ENCODE measurements around the gene PFKFB3. TPM values are rescaled to one million over a fixed set of nuclear protein-coding genes. Genes with fewer than 3 reads are reported as not detected.

Gene PFKFB3
- total RNA-seq, 2 donors from 2014 or later, result 31.2 to 34.5 TPM

DNA sequence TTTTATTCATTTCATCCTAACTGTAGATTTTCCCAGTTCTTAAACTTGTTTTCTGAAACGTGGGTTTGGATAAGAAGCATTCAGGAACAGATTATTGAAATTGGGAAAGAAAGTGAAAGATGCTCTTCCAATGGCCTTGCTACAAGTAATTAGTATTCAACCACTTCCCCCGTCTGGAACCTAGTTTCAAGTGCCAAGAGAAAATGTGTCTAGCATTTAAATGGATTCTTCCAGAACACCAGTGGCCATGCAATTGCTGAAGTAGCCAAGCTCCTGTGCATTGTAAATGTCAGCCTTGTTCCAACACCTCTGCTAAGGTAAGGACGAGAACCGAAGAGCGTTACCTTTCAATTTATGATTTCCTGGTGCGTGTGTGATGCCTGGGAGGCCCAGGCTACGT, 68.2 kb downstream of the PFKFB3 start:
- H3K4me3 Mint-ChIP-seq, result no peak overlapping the region
- Histone ChIP-seq H3K4me1 (ENCODE audit: control insufficient read depth, insufficient read depth, low read length) (no peaks in the 10 kb centered on the region), H3K9ac (ENCODE audit: extremely low read depth, low read length, poor library complexity, severe bottlenecking) (no peak overlapping the region), H3K27ac (ENCODE audit: low read depth, low read length) (no peak overlapping the region), H3K4me3 (ENCODE audit: low read length) (no peak overlapping the region), H3K36me3 (ENCODE audit: control insufficient read depth, insufficient read depth, low read length) (no peaks in the 10 kb centered on the region), H3K9me3 (ENCODE audit: control insufficient read depth, low read length) (no peaks in the 10 kb centered on the region), H3K27me3 (ENCODE audit: control insufficient read depth, insufficient read depth, low read length, poor library complexity, severe bottlenecking) (no peaks in the 10 kb centered on the region)
- H3K27me3 Mint-ChIP-seq (ENCODE audit: insufficient read depth), result no peaks in the 10 kb centered on the region
- H3K4me1 Mint-ChIP-seq, result peaks cover 3% of the 10 kb centered on the region
- TF ChIP-seq, protein P1, sequence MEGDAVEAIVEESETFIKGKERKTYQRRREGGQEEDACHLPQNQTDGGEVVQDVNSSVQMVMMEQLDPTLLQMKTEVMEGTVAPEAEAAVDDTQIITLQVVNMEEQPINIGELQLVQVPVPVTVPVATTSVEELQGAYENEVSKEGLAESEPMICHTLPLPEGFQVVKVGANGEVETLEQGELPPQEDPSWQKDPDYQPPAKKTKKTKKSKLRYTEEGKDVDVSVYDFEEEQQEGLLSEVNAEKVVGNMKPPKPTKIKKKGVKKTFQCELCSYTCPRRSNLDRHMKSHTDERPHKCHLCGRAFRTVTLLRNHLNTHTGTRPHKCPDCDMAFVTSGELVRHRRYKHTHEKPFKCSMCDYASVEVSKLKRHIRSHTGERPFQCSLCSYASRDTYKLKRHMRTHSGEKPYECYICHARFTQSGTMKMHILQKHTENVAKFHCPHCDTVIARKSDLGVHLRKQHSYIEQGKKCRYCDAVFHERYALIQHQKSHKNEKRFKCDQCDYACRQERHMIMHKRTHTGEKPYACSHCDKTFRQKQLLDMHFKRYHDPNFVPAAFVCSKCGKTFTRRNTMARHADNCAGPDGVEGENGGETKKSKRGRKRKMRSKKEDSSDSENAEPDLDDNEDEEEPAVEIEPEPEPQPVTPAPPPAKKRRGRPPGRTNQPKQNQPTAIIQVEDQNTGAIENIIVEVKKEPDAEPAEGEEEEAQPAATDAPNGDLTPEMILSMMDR (conservative IDR thresholded peaks at IDR 0.05), result no peak
- no peaks in the 10 kb centered on the region for H3K36me3 Mint-ChIP-seq (ENCODE audit: low read depth)
- no peak overlapping the region for H3K27ac Mint-ChIP-seq
- no peak for DNase-seq
- H3K9me3 Mint-ChIP-seq, result no peaks in the 10 kb centered on the region
- WGBS, 2 experiments (ENCODE audit: insufficient coverage in 1 of 2, insufficient read length in 1 of 2), result 85 to 90% methylated on average over 7 of the region's 7 CpGs

DNA sequence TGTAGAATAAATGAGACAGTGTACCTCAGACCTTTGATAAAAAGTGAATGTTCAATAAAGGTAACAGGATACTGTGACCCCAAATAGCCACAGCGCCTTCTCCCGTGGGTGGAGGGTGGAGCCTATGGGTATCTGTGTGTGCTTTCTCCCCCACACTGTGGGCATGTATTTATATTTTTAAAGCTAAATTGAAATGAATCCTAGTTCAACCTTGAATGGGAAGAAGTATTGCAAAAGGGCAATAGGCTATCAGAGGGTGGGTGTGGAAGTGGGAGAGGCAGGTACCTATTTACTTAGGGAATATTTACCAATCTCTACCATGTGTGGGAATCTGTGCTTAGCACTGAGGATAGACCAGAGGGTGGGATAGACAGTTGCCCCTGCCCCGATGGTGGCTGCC, 68.9 kb downstream of the PFKFB3 start:
- TF ChIP-seq, protein P1 (conservative IDR thresholded peaks at IDR 0.05), result no peak
- Histone ChIP-seq H3K27ac (ENCODE audit: low read depth, low read length) (no peak overlapping the region), H3K4me3 (ENCODE audit: low read length) (no peak overlapping the region), H3K27me3 (ENCODE audit: control insufficient read depth, insufficient read depth, low read length, poor library complexity, severe bottlenecking) (no peaks in the 10 kb centered on the region), H3K4me1 (ENCODE audit: control insufficient read depth, insufficient read depth, low read length) (no peaks in the 10 kb centered on the region), H3K9me3 (ENCODE audit: control insufficient read depth, low read length) (no peaks in the 10 kb centered on the region), H3K36me3 (ENCODE audit: control insufficient read depth, insufficient read depth, low read length) (no peaks in the 10 kb centered on the region), H3K9ac (ENCODE audit: extremely low read depth, low read length, poor library complexity, severe bottlenecking) (no peak overlapping the region)
- no peaks in the 10 kb centered on the region for H3K9me3 Mint-ChIP-seq
- no peak overlapping the region for H3K27ac Mint-ChIP-seq
- no peak overlapping the region for H3K4me3 Mint-ChIP-seq
- DNase-seq, result no peak
- no peaks in the 10 kb centered on the region for H3K36me3 Mint-ChIP-seq (ENCODE audit: low read depth)
- no peaks in the 10 kb centered on the region for H3K27me3 Mint-ChIP-seq (ENCODE audit: insufficient read depth)
- peaks cover 4% of the 10 kb centered on the region for H3K4me1 Mint-ChIP-seq
- WGBS, 2 experiments (ENCODE audit: insufficient coverage in 1 of 2, insufficient read length in 1 of 2), result 88 to 97% methylated on average over 3 of the region's 3 CpGs

DNA sequence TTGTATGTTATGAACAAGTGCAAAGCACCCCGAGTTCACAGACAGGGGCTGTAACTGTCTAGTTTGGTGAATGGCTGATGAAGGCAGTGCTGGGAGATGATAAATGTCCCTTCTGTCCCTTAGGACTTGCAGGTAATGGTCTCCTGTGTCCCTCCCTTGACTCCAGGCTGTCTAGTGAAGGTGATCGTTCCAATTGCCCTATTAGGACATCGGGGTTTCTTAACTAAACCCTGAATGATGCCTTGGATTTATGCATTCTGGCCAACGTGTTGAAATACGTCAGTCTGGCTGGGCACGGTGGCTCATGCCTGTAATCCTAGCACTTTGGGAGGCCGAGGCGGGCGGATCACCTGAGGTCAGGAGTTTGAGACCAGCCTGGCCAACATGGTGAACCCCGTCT, 69.4 kb downstream of the PFKFB3 start:
- DNase-seq, result no peak
- Histone ChIP-seq H3K4me3 (ENCODE audit: low read length) (no peak overlapping the region), H3K27ac (ENCODE audit: low read depth, low read length) (no peak overlapping the region), H3K27me3 (ENCODE audit: control insufficient read depth, insufficient read depth, low read length, poor library complexity, severe bottlenecking) (no peaks in the 10 kb centered on the region), H3K36me3 (ENCODE audit: control insufficient read depth, insufficient read depth, low read length) (no peaks in the 10 kb centered on the region), H3K9me3 (ENCODE audit: control insufficient read depth, low read length) (no peaks in the 10 kb centered on the region), H3K4me1 (ENCODE audit: control insufficient read depth, insufficient read depth, low read length) (no peaks in the 10 kb centered on the region), H3K9ac (ENCODE audit: extremely low read depth, low read length, poor library complexity, severe bottlenecking) (no peak overlapping the region)
- no peaks in the 10 kb centered on the region for H3K9me3 Mint-ChIP-seq
- TF ChIP-seq, protein P1 (conservative IDR thresholded peaks at IDR 0.05), result no peak
- WGBS, 2 experiments (ENCODE audit: insufficient coverage in 1 of 2, insufficient read length in 1 of 2), result 85 to 94% methylated on average over 7 to 10 of the region's 10 CpGs
- no peaks in the 10 kb centered on the region for H3K27me3 Mint-ChIP-seq (ENCODE audit: insufficient read depth)
- H3K4me1 Mint-ChIP-seq, result peaks cover 4% of the 10 kb centered on the region
- H3K36me3 Mint-ChIP-seq (ENCODE audit: low read depth), result no peaks in the 10 kb centered on the region
- no peak overlapping the region for H3K4me3 Mint-ChIP-seq
- H3K27ac Mint-ChIP-seq, result no peak overlapping the region
